Natural killer cell (primary cell): Measurements from ENCODE around the gene GRWD1. TPM values are rescaled to one million over a fixed set of nuclear protein-coding genes. Genes with fewer than 3 reads are reported as not detected.
A peak's percentile ranks its signal among the peaks of the same experiment; 100 is the strongest.

Experiments
- ATAC-seq, 3 donors: fragments of 150-1000 bp in 2 of 3; fragments of 200-7000 bp in 1 of 3; cut with Tn5 transposase; 1 replicate in 1 of 3; 2 replicates in 2 of 3; pipeline ENCODE4 v1.10.0; 2021; ENCODE audit warnings: mild to moderate bottlenecking in 2 of 3, moderate library complexity in 2 of 3
- DNase-seq, 2 donors: peaks; one replicate each; pipeline versions ENCODE4 v3.0.0 to v3.0.0-alpha.2; 2013 to 2021; ENCODE audit warnings: mixed read lengths in 1 of 2
- H3K27ac ChIP-seq: one replicate; pipeline ENCODE4 v1.5.1; 2013; ENCODE audit warnings: mild to moderate bottlenecking, low read length
- H3K27me3 ChIP-seq: one replicate; pipeline ENCODE4 v1.6.1; 2013; ENCODE audit warnings: low read length; ENCODE audit not compliant: control insufficient read depth, insufficient read depth
- H3K36me3 ChIP-seq: one replicate; pipeline ENCODE4 v1.6.1; 2013; ENCODE audit warnings: low read length; ENCODE audit not compliant: control insufficient read depth, insufficient read depth
- H3K4me1 ChIP-seq: one replicate; pipeline ENCODE4 v1.6.1; 2013; ENCODE audit warnings: low read length; ENCODE audit not compliant: control insufficient read depth, insufficient read depth
- H3K4me3 ChIP-seq: one replicate; pipeline ENCODE4 v1.5.1; 2013; ENCODE audit warnings: low read length
- H3K9me3 ChIP-seq: one replicate; pipeline ENCODE4 v1.6.1; 2013; ENCODE audit warnings: low read length; ENCODE audit not compliant: control insufficient read depth, insufficient read depth
- H3K27ac Mint-ChIP-seq, 2 donors: one replicate each; pipeline ENCODE4 v1.8.0; 2022; ENCODE audit warnings: mild to moderate bottlenecking in 2 of 2, mixed read lengths in 2 of 2, moderate library complexity in 1 of 2
- H3K27me3 Mint-ChIP-seq, 2 donors: one replicate each; pipeline ENCODE4 v1.8.0; 2022; ENCODE audit warnings: low read depth in 2 of 2, mixed read lengths in 2 of 2
- H3K36me3 Mint-ChIP-seq: one replicate; pipeline ENCODE4 v1.8.0; 2022; ENCODE audit warnings: mixed read lengths
- H3K4me1 Mint-ChIP-seq, 2 donors: one replicate each; pipeline ENCODE4 v1.8.0; 2022; ENCODE audit warnings: mixed read lengths in 2 of 2
- H3K4me3 Mint-ChIP-seq: one replicate; pipeline ENCODE4 v1.8.0; 2022; ENCODE audit warnings: mild to moderate bottlenecking, moderate library complexity, mixed read lengths
- H3K9me3 Mint-ChIP-seq, 2 donors: one replicate each; pipeline ENCODE4 v1.8.0; 2022; ENCODE audit warnings: mixed read lengths in 2 of 2
- CTCF ChIP-seq: fragments of 200-600 bp; IDR thresholded peaks from one replicate; pipeline ENCODE4 v1.8.0; 2022; ENCODE audit warnings: antibody characterized with exemption
- WGBS: methylation state at CpG from one replicate; pipeline ENCODE4 v1.1.7; 2013; ENCODE audit warnings: missing lambda C conversion rate; ENCODE audit not compliant: insufficient coverage; 5-methylcytosine and 5-hydroxymethylcytosine counted together
- intact Hi-C: fragments of 100-400 bp; cut with micrococcal nuclease; formaldehyde crosslinking; loops from one replicate; pipeline ENCODE4 v1.14.2; 2022
- total RNA-seq, 4 donors: library from RNA; stranded (reverse); fragments of 120-200 nt in 1 of 4; gene quantifications; one replicate each; pipeline versions ENCODE4 v1.2.3 to v1.2.4, GENCODE V29; 2013 to 2022

The GRWD1 gene
- total RNA-seq, 3 donors from 2014 or later (not counting 1 experiment from before 2014, with no cell fraction given), result 14.2 to 29.0 (median 16.7) TPM

- peak overlapping the region; percentile 79 to 82 for H3K27ac Mint-ChIP-seq
- H3K36me3 ChIP-seq, result no peaks in the 10 kb centered on the region
- no peak for TF ChIP-seq CTCF
- ATAC-seq (no peak), DNase-seq (no peak)
- H3K4me3 ChIP-seq, result peak overlapping the region; percentile 44
- H3K9me3 Mint-ChIP-seq, result peaks cover 0 to 3% of the 10 kb centered on the region in 2 donors
- peak overlapping the region; percentile 96 for H3K4me3 Mint-ChIP-seq
- H3K36me3 Mint-ChIP-seq, result no peaks in the 10 kb centered on the region
- 51% methylated on average over 22 of the region's 22 CpGs for WGBS
- H3K27me3 ChIP-seq, result peaks cover 37% of the 10 kb centered on the region
- peaks cover 12 to 40% of the 10 kb centered on the region in 2 donors for H3K27me3 Mint-ChIP-seq
- H3K4me1 ChIP-seq, result peaks cover 54% of the 10 kb centered on the region
- no peaks in the 10 kb centered on the region for H3K9me3 ChIP-seq
- H3K4me1 Mint-ChIP-seq, result peaks cover 36 to 58% of the 10 kb centered on the region in 2 donors
- intact Hi-C loops, result no loop called here
- H3K27ac ChIP-seq, result peak overlapping the region; percentile 29
Measured at GRCh38 chr19:48397263-48398101, 48.3 kb upstream of the GRWD1 start.

GRCh38 chr19:48398102-48398374 is 47.7 kb upstream of the GRWD1 start:
- TF ChIP-seq CTCF, result no peak
- peaks cover 59% of the 10 kb centered on the region for H3K4me1 ChIP-seq
- DNase-seq (no peak), ATAC-seq (no peak)
- H3K9me3 Mint-ChIP-seq, result peaks cover 0 to 3% of the 10 kb centered on the region in 2 donors
- peaks cover 41 to 59% of the 10 kb centered on the region in 2 donors for H3K4me1 Mint-ChIP-seq
- peak overlapping the region; percentile 44 for H3K4me3 ChIP-seq
- no peaks in the 10 kb centered on the region for H3K36me3 Mint-ChIP-seq
- H3K27me3 Mint-ChIP-seq, result peaks cover 12 to 36% of the 10 kb centered on the region in 2 donors
- no peaks in the 10 kb centered on the region for H3K9me3 ChIP-seq
- H3K27me3 ChIP-seq, result peaks cover 35% of the 10 kb centered on the region
- H3K27ac ChIP-seq, result peak overlapping the region; percentile 29
- WGBS, result 5% methylated on average over 17 of the region's 17 CpGs
- intact Hi-C loops, result no loop called here
- no peaks in the 10 kb centered on the region for H3K36me3 ChIP-seq
- H3K4me3 Mint-ChIP-seq, result peak overlapping the region; percentile 96
- H3K27ac Mint-ChIP-seq, result peak overlapping the region; percentile 79 to 82

GRCh38 chr19:48398375-48399235 is 47.2 kb upstream of the GRWD1 start:
- peak; percentile 87 to 93 for DNase-seq
- Histone ChIP-seq H3K36me3 (no peaks in the 10 kb centered on the region), H3K9me3 (no peaks in the 10 kb centered on the region), H3K27me3 (peaks cover 31% of the 10 kb centered on the region), H3K4me1 (peaks cover 60% of the 10 kb centered on the region), H3K4me3 (peak overlapping the region; percentile 44), H3K27ac (no peak overlapping the region)
- Mint-ChIP-seq H3K4me3 (peak overlapping the region; percentile 96), H3K27me3 (peaks cover 12 to 36% of the 10 kb centered on the region in 2 donors), H3K36me3 (no peaks in the 10 kb centered on the region), H3K27ac (peak overlapping the region; percentile 79 to 82), H3K4me1 (peaks cover 46 to 64% of the 10 kb centered on the region in 2 donors), H3K9me3 (peaks cover 0 to 3% of the 10 kb centered on the region in 2 donors)
- intact Hi-C loops, result no loop called here
- WGBS, result 6% methylated on average over 104 of the region's 104 CpGs
- TF ChIP-seq CTCF, result no peak
- ATAC-seq, result peak; percentile 77 to 93 (median 79)
